ENCODE measurements around the gene ASZ1.

The ASZ1 gene

GRCh38 chr7:117346161-117346560 lies 81.1 kb downstream of the ASZ1 start:
- no peak for DNase-seq

DNA sequence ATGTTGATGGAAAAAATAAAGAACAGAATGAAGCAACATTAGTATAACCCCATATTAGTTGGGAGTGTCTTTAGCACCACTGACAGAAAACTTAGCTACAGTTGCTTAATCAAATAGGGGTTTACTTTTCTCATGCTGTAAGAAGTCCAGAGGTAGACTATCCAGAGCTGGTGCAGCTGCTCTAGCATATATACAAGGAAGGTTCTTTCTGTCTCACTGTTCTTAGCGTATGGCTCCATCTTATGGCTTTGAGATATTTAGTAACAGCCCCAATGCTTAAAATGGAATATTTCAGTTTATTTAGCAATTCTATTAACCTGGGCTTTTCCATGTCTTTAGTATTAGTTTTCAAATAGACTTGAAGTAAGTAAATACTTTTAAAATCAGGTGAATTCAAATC lies 89.3 kb downstream of the ASZ1 start:
- no peak for DNase-seq

DNA sequence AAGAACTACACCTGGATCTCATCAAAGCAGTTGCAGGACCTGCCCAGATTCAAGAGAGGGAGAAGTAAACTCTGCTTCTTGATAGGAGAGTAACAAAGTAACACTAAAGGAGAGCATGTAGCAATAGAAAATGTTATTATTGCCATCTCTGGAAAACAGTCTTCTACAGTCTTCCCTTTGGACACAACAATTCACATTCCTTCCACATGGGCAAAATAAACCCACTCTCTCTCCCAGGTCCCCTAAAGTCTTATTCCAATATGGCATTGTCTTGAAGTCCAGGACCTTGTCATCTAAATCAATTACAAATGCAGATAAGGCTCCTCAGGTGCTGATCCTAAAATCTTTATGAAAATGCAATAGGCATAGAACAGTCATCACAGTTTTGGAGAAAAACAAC lies 94.1 kb downstream of the ASZ1 start:
- no peak for DNase-seq

DNA sequence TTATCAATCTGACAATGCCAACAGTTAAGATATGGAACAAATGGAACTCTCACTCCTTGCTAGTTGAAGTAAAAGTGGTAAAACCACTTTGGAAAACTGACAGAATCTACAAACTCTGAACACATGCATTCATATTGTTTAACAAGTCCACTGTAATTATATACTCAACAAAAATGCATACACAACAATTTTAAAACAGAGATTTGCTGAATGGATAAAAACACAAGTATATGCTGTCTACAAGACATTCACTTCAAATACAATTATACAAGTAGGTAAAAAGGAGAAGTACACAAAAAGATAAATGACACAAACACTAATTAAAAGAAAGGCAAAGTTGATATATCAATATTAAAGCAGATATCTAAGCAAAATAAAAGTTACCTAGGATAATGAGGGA lies 95.3 kb downstream of the ASZ1 start:
- no peak for DNase-seq

DNA sequence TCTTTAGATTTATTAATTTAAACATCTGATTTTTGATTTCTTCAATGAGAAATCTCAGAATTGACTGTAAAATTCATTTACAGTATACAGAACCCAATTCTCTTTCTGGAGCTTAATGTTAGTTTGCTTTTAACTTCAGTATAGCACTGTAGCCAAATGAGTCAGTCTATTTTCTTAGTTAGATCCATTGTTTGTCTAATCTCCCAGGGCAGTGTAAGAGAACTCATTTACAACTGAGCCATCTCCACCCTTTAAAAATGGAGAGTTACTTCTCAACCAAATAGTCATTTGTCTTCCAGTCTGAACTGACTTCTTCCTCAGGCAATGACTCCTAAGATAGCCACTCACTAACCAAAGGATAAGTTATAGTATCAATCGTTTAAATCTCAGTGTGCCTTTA lies 101.5 kb downstream of the ASZ1 start:
- no peak for DNase-seq

DNA sequence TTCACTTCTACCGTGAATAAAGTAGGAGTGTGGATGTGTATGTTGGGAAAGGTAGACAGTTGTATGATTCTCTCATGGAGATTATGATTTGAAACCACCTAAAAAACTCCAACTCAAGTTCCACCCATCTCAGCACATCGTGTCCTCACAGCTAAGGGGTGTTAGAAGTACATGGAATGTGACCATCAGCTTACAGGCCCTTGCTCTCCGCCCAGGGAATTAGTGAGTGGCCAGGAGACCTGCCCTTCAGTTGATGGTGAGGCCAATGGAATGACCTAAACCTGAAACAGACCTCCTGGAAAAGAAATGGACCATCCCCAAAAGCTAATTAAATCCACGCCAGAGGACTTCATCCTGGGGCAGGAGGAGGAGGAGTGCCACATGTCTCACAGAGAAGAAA lies 102.3 kb downstream of the ASZ1 start:
- DNase-seq, result no peak

DNA sequence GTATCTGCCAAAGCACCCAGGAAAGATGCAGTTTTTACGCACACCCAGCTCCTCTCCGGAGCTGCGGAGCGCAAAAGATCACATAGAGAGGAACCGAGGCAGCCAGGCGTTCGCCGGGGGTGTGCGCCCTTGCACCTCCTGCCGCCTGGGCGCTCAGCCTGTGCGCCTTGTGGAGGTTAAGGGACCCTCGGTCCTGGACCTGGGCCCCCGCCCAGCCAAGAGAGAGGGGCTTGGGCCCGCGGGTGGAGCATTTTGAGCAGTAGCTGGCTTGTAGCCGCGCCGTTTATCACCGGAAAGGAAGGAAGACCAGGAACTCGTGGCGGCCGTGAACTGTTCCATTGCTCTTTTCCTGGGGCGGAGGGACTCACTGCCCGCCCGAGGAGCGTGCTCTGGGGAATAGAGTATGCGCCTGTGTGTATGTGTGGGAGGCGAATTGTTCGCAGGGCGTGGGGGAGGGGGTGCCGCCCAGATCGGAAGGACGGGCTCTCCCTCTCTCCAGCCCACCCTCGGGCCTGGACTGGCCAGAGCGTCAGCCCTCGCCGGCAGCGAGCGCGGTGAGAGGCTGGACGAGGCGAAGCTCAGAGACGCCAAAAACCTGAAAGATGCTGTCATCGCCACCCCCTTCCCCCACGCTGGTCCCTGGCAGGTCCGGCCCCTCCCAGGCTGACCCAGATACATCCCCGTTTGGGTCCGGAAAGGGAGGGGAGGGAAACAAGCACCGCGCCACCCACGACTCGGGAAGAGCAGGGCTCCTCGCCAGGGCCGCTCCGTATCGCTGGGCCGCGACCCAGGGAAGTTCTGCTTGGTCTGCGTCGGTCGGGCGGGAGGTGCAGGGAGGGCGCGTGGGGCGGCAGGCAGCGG lies 103.2 kb downstream of the ASZ1 start:
- peak; percentile 79 for DNase-seq

- peak; percentile 73 for DNase-seq
These were observed 103.9 kb downstream of the ASZ1 start for GRCh38 chr7:117323305-117323850.

- peak; percentile 73 for DNase-seq
These were observed 104.5 kb downstream of the ASZ1 start, which contains the start of gene WNT2 for GRCh38 chr7:117322741-117323304. Gene WNT2 (minus strand): TSS chr7:117323058. CDS start chr7:117322989, 69 bp downstream.

GRCh38 chr7:117320523-117320922 lies 106.8 kb downstream of the ASZ1 start:
- no peak for DNase-seq

DNA sequence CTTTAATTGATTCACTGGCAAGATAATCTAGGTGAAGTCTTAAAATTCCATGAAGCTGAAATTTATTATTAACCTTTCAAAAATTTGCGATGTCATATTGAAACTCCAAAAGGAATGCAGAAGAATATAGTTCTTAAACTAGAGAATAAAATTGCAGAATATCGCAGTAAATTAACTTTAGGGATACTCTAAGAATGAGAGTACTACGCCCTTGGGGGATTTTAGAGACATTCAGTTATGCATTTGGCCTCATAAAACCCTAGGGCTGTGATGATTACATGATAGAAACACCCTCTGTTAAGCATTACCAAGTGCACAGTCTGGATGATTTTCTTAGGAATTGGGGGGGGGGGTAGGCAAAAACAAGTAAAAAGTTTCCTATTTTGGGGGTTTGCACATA lies 108.1 kb downstream of the ASZ1 start:
- no peak for DNase-seq

- no peak for DNase-seq
These were observed 113.7 kb downstream of the ASZ1 start for GRCh38 chr7:117313582-117313981.

Data from right kidney (tissue), 1 donor.